Left hindlimb (tissue), 1 donor: ENCODE results near the gene S100A2.

Experiments used
- DNase-seq: peaks from one replicate; pipeline ENCODE4 v3.0.0-alpha.2; 2018

The S100A2 gene

GRCh38 chr1:153543736-153544135, 21.9 kb downstream of the S100A2 start:
- DNase-seq = no peak

GRCh38 chr1:153542956-153543711, 22.5 kb downstream of the S100A2 start:
- DNase-seq = no peak

- no peak for DNase-seq
These were observed 23.7 kb downstream of the S100A2 start for GRCh38 chr1:153541641-153542590.

GRCh38 chr1:153540394-153541361, 25.0 kb downstream of the S100A2 start, which contains the start of gene S100A5:
Gene S100A5, minus strand, starts transcription at chr1:153540934. Its CDS starts 743 bp downstream, at chr1:153540191.
- DNase-seq = no peak

GRCh38 chr1:153539395-153540093, 26.1 kb downstream of the S100A2 start:
- no peak for DNase-seq

GRCh38 chr1:153538315-153538821, 27.3 kb downstream of the S100A2 start:
- no peak for DNase-seq

- DNase-seq = no peak
These were observed 28.3 kb downstream of the S100A2 start for GRCh38 chr1:153537376-153537730.

GRCh38 chr1:153536671-153537375, 28.8 kb downstream of the S100A2 start:
- DNase-seq = no peak

GRCh38 chr1:153536012-153536670, 29.5 kb downstream of the S100A2 start:
- peak; percentile 88 for DNase-seq

GRCh38 chr1:153535242-153536011, 30.2 kb downstream of the S100A2 start, which contains the start of gene S100A6:
Gene S100A6, minus strand, starts transcription at chr1:153535991. Its CDS starts 652 bp downstream, at chr1:153535339.
- no peak for DNase-seq

- no peak for DNase-seq
These were observed 30.8 kb downstream of the S100A2 start for GRCh38 chr1:153534925-153535241.

GRCh38 chr1:153534226-153534924, 31.3 kb downstream of the S100A2 start:
- no peak for DNase-seq

- no peak for DNase-seq
These were observed 31.9 kb downstream of the S100A2 start for GRCh38 chr1:153533689-153534201.

GRCh38 chr1:153532769-153533599, 32.7 kb downstream of the S100A2 start:
- DNase-seq = peak; percentile 92

GRCh38 chr1:153532181-153532580, 33.5 kb downstream of the S100A2 start:
- no peak for DNase-seq

- DNase-seq = no peak
These were observed 34.0 kb downstream of the S100A2 start for GRCh38 chr1:153531638-153532037.

GRCh38 chr1:153527683-153528040, 38.0 kb downstream of the S100A2 start:
- DNase-seq = no peak
